ENCODE measurements around the gene ACP7. TPM values are rescaled to one million over a fixed set of nuclear protein-coding genes. Genes with fewer than 3 reads are reported as not detected.
"Not testable (repeated sequence)": the region's sequence is repeated elsewhere in the genome, so short reads cannot be mapped to it uniquely, and the experiment has no call there.

The ACP7 gene
- total RNA-seq, 1 donor from 2014 or later, result not detected

GRCh38 chr19:39140594-39140993 is 56.4 kb downstream of the ACP7 start:
- peaks cover 16% of the 10 kb centered on the region for H3K4me1 ChIP-seq (ENCODE audit: insufficient read depth, low read length)
- Mint-ChIP-seq H3K9me3 (ENCODE audit: unreplicated experiment) (no peaks in the 10 kb centered on the region), H3K4me1 (ENCODE audit: low read depth, unreplicated experiment) (peaks cover 43% of the 10 kb centered on the region), H3K36me3 (ENCODE audit: low read depth, unreplicated experiment) (peaks cover 2% of the 10 kb centered on the region), H3K27me3 (ENCODE audit: low read depth, unreplicated experiment) (no peaks in the 10 kb centered on the region), H3K4me3 (ENCODE audit: unreplicated experiment) (no peak overlapping the region), H3K27ac (ENCODE audit: unreplicated experiment) (peak overlapping the region; percentile 59)
- no peak for FAIRE-seq
- no peak overlapping the region for H2AFZ ChIP-seq (ENCODE audit: low read depth, low read length)
- no peak overlapping the region for H3K9ac ChIP-seq (ENCODE audit: low read length)
- peaks cover 89% of the 10 kb centered on the region for H4K20me1 ChIP-seq (ENCODE audit: insufficient read depth, low read length)
- H3K9me3 ChIP-seq (ENCODE audit: insufficient read depth, low read depth, low read length), result no peaks in the 10 kb centered on the region
- DNase-seq (ENCODE audit: low read depth), result no peak
- H3K27ac ChIP-seq (ENCODE audit: low read depth, low read length), result no peak overlapping the region
- H3K4me3 ChIP-seq (ENCODE audit: insufficient read depth, low read depth, low read length), result no peak overlapping the region
- TF ChIP-seq EZH2 (IDR thresholded peaks at IDR 0.05; ENCODE audit: insufficient read depth, low read length), result no peak
- TF ChIP-seq CTCF (IDR thresholded peaks at IDR 0.05; ENCODE audit: insufficient read depth, low read depth, low read length), result no peak
- H3K36me3 ChIP-seq (ENCODE audit: insufficient read depth, low read length), result no peaks in the 10 kb centered on the region
- no peak overlapping the region for H3K4me2 ChIP-seq (ENCODE audit: low read length)
- no peaks in the 10 kb centered on the region for H3K27me3 ChIP-seq (ENCODE audit: insufficient read depth, low read length)
- peaks cover 87% of the 10 kb centered on the region for H3K79me2 ChIP-seq (ENCODE audit: insufficient read depth, low read length)

- no peak overlapping the region for H3K4me3 ChIP-seq (ENCODE audit: insufficient read depth, low read depth, low read length)
- H3K4me2 ChIP-seq (ENCODE audit: low read length), result no peak overlapping the region
- FAIRE-seq, result no peak
- no peak overlapping the region for H3K4me3 Mint-ChIP-seq (ENCODE audit: unreplicated experiment)
- H3K27ac ChIP-seq (ENCODE audit: low read depth, low read length), result no peak overlapping the region
- peaks cover 16% of the 10 kb centered on the region for H3K4me1 ChIP-seq (ENCODE audit: insufficient read depth, low read length)
- H3K79me2 ChIP-seq (ENCODE audit: insufficient read depth, low read length), result peaks cover 85% of the 10 kb centered on the region
- H3K4me1 Mint-ChIP-seq (ENCODE audit: low read depth, unreplicated experiment), result peaks cover 44% of the 10 kb centered on the region
- H3K27ac Mint-ChIP-seq (ENCODE audit: unreplicated experiment), result no peak overlapping the region
- no peaks in the 10 kb centered on the region for H3K27me3 ChIP-seq (ENCODE audit: insufficient read depth, low read length)
- no peak for TF ChIP-seq CTCF (IDR thresholded peaks at IDR 0.05; ENCODE audit: insufficient read depth, low read depth, low read length)
- no peak for TF ChIP-seq EZH2 (IDR thresholded peaks at IDR 0.05; ENCODE audit: insufficient read depth, low read length)
- no peaks in the 10 kb centered on the region for H3K36me3 ChIP-seq (ENCODE audit: insufficient read depth, low read length)
- no peak overlapping the region for H2AFZ ChIP-seq (ENCODE audit: low read depth, low read length)
- H3K9ac ChIP-seq (ENCODE audit: low read length), result no peak overlapping the region
- H3K27me3 Mint-ChIP-seq (ENCODE audit: low read depth, unreplicated experiment), result no peaks in the 10 kb centered on the region
- no peaks in the 10 kb centered on the region for H3K9me3 Mint-ChIP-seq (ENCODE audit: unreplicated experiment)
- no peaks in the 10 kb centered on the region for H3K9me3 ChIP-seq (ENCODE audit: insufficient read depth, low read depth, low read length)
- peaks cover 2% of the 10 kb centered on the region for H3K36me3 Mint-ChIP-seq (ENCODE audit: low read depth, unreplicated experiment)
- DNase-seq (ENCODE audit: low read depth), result no peak
- H4K20me1 ChIP-seq (ENCODE audit: insufficient read depth, low read length), result peaks cover 89% of the 10 kb centered on the region
Observed at GRCh38 chr19:39141929-39142328, 57.8 kb downstream of the ACP7 start.

GRCh38 chr19:39142630-39143029 is 58.5 kb downstream of the ACP7 start:
- Histone ChIP-seq H3K9me3 (ENCODE audit: insufficient read depth, low read depth, low read length) (no peaks in the 10 kb centered on the region), H3K27ac (ENCODE audit: low read depth, low read length) (no peak overlapping the region), H3K79me2 (ENCODE audit: insufficient read depth, low read length) (peaks cover 86% of the 10 kb centered on the region), H4K20me1 (ENCODE audit: insufficient read depth, low read length) (peaks cover 89% of the 10 kb centered on the region), H3K4me3 (ENCODE audit: insufficient read depth, low read depth, low read length) (no peak overlapping the region), H3K4me2 (ENCODE audit: low read length) (no peak overlapping the region), H3K27me3 (ENCODE audit: insufficient read depth, low read length) (no peaks in the 10 kb centered on the region), H3K4me1 (ENCODE audit: insufficient read depth, low read length) (peaks cover 16% of the 10 kb centered on the region), H3K36me3 (ENCODE audit: insufficient read depth, low read length) (no peaks in the 10 kb centered on the region), H3K9ac (ENCODE audit: low read length) (no peak overlapping the region), H2AFZ (ENCODE audit: low read depth, low read length) (no peak overlapping the region)
- H3K27me3 Mint-ChIP-seq (ENCODE audit: low read depth, unreplicated experiment), result no peaks in the 10 kb centered on the region
- no peak overlapping the region for H3K4me3 Mint-ChIP-seq (ENCODE audit: unreplicated experiment)
- TF ChIP-seq EZH2 (IDR thresholded peaks at IDR 0.05; ENCODE audit: insufficient read depth, low read length), result no peak
- no peak for TF ChIP-seq CTCF (IDR thresholded peaks at IDR 0.05; ENCODE audit: insufficient read depth, low read depth, low read length)
- peaks cover 42% of the 10 kb centered on the region for H3K4me1 Mint-ChIP-seq (ENCODE audit: low read depth, unreplicated experiment)
- H3K36me3 Mint-ChIP-seq (ENCODE audit: low read depth, unreplicated experiment), result peaks cover 2% of the 10 kb centered on the region
- DNase-seq (ENCODE audit: low read depth), result no peak
- no peak overlapping the region for H3K27ac Mint-ChIP-seq (ENCODE audit: unreplicated experiment)
- no peaks in the 10 kb centered on the region for H3K9me3 Mint-ChIP-seq (ENCODE audit: unreplicated experiment)
- no peak for FAIRE-seq

GRCh38 chr19:39143757-39144289 is 59.7 kb downstream of the ACP7 start:
- H3K4me1 ChIP-seq (ENCODE audit: insufficient read depth, low read length), result peaks cover 14% of the 10 kb centered on the region
- not testable (repeated sequence) for DNase-seq (ENCODE audit: low read depth); H2AFZ ChIP-seq (ENCODE audit: low read depth, low read length); FAIRE-seq; H3K4me3 Mint-ChIP-seq (ENCODE audit: unreplicated experiment); H3K36me3 Mint-ChIP-seq (ENCODE audit: low read depth, unreplicated experiment); H3K27ac Mint-ChIP-seq (ENCODE audit: unreplicated experiment); H3K9me3 ChIP-seq (ENCODE audit: insufficient read depth, low read depth, low read length); H3K27me3 ChIP-seq (ENCODE audit: insufficient read depth, low read length); H3K4me2 ChIP-seq (ENCODE audit: low read length); H3K9ac ChIP-seq (ENCODE audit: low read length); H3K36me3 ChIP-seq (ENCODE audit: insufficient read depth, low read length); H3K27ac ChIP-seq (ENCODE audit: low read depth, low read length); H3K9me3 Mint-ChIP-seq (ENCODE audit: unreplicated experiment); H3K4me3 ChIP-seq (ENCODE audit: insufficient read depth, low read depth, low read length); H3K27me3 Mint-ChIP-seq (ENCODE audit: low read depth, unreplicated experiment)
- H3K4me1 Mint-ChIP-seq (ENCODE audit: low read depth, unreplicated experiment), result peaks cover 35% of the 10 kb centered on the region
- peaks cover 85% of the 10 kb centered on the region for H4K20me1 ChIP-seq (ENCODE audit: insufficient read depth, low read length)
- H3K79me2 ChIP-seq (ENCODE audit: insufficient read depth, low read length), result peaks cover 79% of the 10 kb centered on the region
